IPS-15b (cell line): ENCODE measurements around the gene FAM193A.
"Not testable (repeated sequence)": the region's sequence is repeated elsewhere in the genome, so short reads cannot be mapped to it uniquely, and the experiment has no call there.

ENCODE experiments used
- H3K27me3 ChIP-seq: one replicate; pipeline ENCODE4 v1.6.1; 2013; ENCODE audit warnings: low read length; ENCODE audit not compliant: control insufficient read depth, insufficient read depth
- H3K36me3 ChIP-seq: one replicate; pipeline ENCODE4 v1.6.1; 2013; ENCODE audit warnings: low read length; ENCODE audit not compliant: control insufficient read depth, insufficient read depth
- H3K4me1 ChIP-seq: one replicate; pipeline ENCODE4 v1.6.1; 2013; ENCODE audit warnings: mild to moderate bottlenecking, low read length; ENCODE audit not compliant: control insufficient read depth, insufficient read depth
- H3K4me3 ChIP-seq: one replicate; pipeline ENCODE4 v1.5.1; 2013; ENCODE audit warnings: low read depth, low read length
- H3K9ac ChIP-seq: one replicate; pipeline ENCODE4 v1.6.1; 2013; ENCODE audit warnings: low read depth, mild to moderate bottlenecking, low read length
- H3K9me3 ChIP-seq: one replicate; pipeline ENCODE4 v1.6.1; 2013; ENCODE audit warnings: mild to moderate bottlenecking, low read length; ENCODE audit not compliant: control insufficient read depth, insufficient read depth

The FAM193A gene

GRCh38 chr4:2534904-2535375 lies 1.5 kb upstream of the FAM193A start:
- Histone ChIP-seq H3K9me3 (no peaks in the 10 kb centered on the region), H3K9ac (peak overlapping the region; percentile 91), H3K27me3 (no peaks in the 10 kb centered on the region), H3K4me3 (peak overlapping the region; percentile 87), H3K4me1 (peaks cover 4% of the 10 kb centered on the region), H3K36me3 (no peaks in the 10 kb centered on the region)

DNA sequence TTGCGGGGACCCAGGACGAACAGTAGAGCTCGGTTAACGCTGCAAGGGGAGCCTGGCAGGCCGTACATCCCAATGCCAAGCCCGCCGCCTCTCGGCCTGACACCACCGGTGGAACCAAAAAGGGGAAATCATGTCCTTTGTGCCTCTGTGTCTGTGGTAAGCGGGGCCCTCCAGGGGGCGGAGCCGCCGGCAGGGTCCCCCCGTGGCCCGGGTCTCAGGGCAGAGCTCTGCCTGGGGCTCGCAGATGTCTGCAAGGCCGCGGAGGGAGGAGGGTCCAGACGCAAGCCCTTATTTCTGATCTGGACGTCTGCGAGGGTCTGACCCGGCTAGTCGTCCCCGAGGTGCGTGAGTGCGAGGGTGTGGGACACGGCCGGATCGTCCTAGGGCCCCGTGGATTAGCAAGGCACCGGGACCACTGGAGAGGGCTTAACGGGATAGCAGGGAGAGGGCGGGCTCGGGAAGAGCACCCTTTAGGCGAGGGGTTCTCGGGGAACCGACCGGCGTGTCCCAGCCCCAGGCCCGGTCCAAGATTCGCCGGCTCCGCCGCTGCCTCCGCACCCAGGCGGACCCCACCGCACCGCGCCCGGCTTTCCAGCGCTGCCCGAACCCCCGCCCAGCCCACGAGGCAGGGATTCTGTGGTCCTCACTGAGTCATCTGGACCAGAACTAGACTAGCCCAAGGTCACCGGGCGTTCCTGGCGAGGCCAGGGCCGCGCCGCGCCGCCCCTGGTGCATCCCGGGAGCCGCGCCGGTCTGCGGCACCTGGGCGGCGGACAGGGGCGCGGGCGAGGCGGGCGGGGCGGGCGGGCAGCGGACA lies 863 bp upstream of the FAM193A start:
- H3K4me1 ChIP-seq, result peaks cover 4% of the 10 kb centered on the region
- no peaks in the 10 kb centered on the region for H3K9me3 ChIP-seq
- no peaks in the 10 kb centered on the region for H3K27me3 ChIP-seq
- peak overlapping the region; percentile 87 for H3K4me3 ChIP-seq
- no peaks in the 10 kb centered on the region for H3K36me3 ChIP-seq
- H3K9ac ChIP-seq, result peak overlapping the region; percentile 91

DNA sequence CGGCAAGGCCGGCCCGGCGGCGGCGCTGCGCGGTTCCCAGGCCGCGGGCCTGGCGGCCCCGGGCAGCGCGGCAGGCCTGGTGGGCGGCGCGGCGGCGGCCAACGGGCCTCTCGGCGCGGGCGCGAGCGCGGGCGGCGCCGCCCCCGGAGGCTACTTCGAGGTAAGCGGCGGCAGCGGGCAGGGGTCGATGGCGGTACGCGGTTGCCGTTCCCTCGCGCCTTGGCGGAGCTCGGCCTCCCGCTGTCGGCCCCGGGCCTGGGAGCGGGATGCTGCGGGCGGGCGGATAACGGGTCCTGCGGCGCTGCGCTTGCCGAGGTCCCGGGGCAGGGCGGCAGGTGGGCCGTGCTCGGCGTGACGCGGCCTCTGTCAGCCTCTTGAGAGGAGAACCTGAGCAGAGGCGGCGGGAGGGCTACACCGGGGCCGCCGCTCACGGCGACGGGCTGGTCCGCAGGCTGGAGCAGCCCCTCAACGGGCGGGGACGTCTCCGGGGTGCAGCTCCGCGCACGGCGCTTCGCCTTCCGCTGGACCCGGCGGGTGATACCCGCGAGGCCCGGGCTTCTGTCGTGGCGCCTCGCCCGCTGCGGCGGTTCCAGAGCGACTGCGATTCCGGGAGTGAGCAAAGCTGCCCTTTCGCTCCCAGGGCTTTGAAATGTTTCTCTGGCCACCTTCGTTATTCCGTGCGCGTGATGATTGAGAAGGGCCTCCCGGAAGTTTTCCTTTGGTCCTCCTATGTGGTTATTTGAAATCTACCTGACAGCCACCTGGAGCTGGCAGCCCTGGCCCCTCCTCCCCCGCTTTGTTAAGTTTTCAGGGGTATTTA lies 774 bp downstream of the FAM193A start:
- Histone ChIP-seq H3K36me3 (no peaks in the 10 kb centered on the region), H3K9me3 (no peaks in the 10 kb centered on the region), H3K27me3 (no peaks in the 10 kb centered on the region), H3K4me3 (peak overlapping the region; percentile 79), H3K9ac (peak overlapping the region; percentile 54), H3K4me1 (peaks cover 4% of the 10 kb centered on the region)

- H3K27me3 ChIP-seq, H3K9ac ChIP-seq, H3K4me1 ChIP-seq, H3K9me3 ChIP-seq, H3K4me3 ChIP-seq, H3K36me3 ChIP-seq: not testable (repeated sequence)
Observed at GRCh38 chr4:2543580-2544191, 7.2 kb downstream of the FAM193A start.

DNA sequence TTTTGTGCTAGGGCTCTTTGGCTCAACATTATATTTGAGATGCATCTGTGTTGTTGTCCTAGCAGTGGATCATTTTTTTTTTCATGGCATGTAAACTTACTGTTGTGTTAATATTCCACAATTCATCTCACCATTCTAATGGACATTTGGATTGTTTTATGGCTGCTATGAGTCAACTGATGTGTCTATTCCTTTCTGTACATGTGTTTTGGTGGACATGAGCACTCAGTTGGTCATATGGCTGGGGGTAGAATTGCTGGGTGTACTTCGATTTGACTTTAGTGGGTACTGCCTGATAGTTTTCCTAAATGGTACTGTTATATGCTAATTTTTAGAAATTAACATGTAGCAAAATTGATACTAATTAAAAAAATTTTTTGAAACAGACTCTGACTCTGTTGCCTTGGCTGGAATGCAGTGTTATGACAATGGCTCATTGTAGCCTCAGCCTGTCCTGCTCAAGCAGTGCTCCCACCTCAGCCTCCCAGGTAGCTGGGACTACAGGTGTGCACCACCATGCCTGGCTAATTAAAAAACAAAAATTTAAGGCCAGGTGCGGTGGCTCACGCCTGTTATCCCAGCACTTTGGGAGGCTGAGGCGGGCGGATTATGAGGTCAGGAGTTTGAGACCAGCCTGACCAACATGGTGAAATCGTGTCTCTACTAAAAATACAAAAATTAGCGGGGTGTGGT lies 9.0 kb downstream of the FAM193A start:
- H3K27me3 ChIP-seq, result no peaks in the 10 kb centered on the region
- H3K4me1 ChIP-seq, result no peaks in the 10 kb centered on the region
- H3K4me3 ChIP-seq, result no peak overlapping the region
- no peaks in the 10 kb centered on the region for H3K9me3 ChIP-seq
- H3K9ac ChIP-seq, result no peak overlapping the region
- H3K36me3 ChIP-seq, result peaks cover 3% of the 10 kb centered on the region

GRCh38 chr4:2546286-2546823 lies 9.9 kb downstream of the FAM193A start:
- H3K9me3 ChIP-seq, result no peaks in the 10 kb centered on the region
- no peak overlapping the region for H3K4me3 ChIP-seq
- no peak overlapping the region for H3K9ac ChIP-seq
- H3K4me1 ChIP-seq, result no peaks in the 10 kb centered on the region
- peaks cover 3% of the 10 kb centered on the region for H3K36me3 ChIP-seq
- H3K27me3 ChIP-seq, result no peaks in the 10 kb centered on the region

- H3K4me3 ChIP-seq, H3K36me3 ChIP-seq, H3K9ac ChIP-seq, H3K27me3 ChIP-seq, H3K9me3 ChIP-seq, H3K4me1 ChIP-seq: not testable (repeated sequence)
Observed at GRCh38 chr4:2546961-2547691, 10.7 kb downstream of the FAM193A start.

- no peak overlapping the region for H3K9ac ChIP-seq
- no peaks in the 10 kb centered on the region for H3K9me3 ChIP-seq
- H3K4me1 ChIP-seq, result no peaks in the 10 kb centered on the region
- H3K27me3 ChIP-seq, result no peaks in the 10 kb centered on the region
- H3K36me3 ChIP-seq, result no peaks in the 10 kb centered on the region
- no peak overlapping the region for H3K4me3 ChIP-seq
Observed at GRCh38 chr4:2551118-2551517, 14.7 kb downstream of the FAM193A start.

GRCh38 chr4:2552806-2553205 lies 16.4 kb downstream of the FAM193A start:
- Histone ChIP-seq H3K4me3 (no peak overlapping the region), H3K9ac (no peak overlapping the region), H3K4me1 (no peaks in the 10 kb centered on the region), H3K36me3 (no peaks in the 10 kb centered on the region), H3K9me3 (no peaks in the 10 kb centered on the region), H3K27me3 (no peaks in the 10 kb centered on the region)

DNA sequence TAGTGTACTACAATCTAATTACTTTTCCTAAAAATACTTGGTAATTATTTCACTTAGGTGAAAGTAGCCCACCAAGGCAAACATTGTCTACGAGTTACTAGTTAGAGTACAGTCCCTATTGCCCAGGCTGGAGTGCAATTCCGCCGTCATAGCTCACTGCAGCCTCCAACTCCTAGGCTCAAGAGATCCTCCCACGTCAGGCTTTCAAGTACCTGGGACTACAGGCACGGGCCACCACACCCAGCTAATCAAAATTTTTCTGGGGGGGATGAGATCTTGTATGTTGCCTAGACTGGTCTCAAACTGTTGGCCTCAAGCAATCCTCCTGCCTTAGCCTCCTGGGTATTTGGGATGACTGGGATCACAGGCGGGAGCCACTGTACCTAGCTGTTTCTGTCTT lies 21.9 kb downstream of the FAM193A start:
- Histone ChIP-seq H3K4me1 (no peaks in the 10 kb centered on the region), H3K9me3 (no peaks in the 10 kb centered on the region), H3K36me3 (no peaks in the 10 kb centered on the region), H3K4me3 (no peak overlapping the region), H3K9ac (no peak overlapping the region), H3K27me3 (no peaks in the 10 kb centered on the region)

DNA sequence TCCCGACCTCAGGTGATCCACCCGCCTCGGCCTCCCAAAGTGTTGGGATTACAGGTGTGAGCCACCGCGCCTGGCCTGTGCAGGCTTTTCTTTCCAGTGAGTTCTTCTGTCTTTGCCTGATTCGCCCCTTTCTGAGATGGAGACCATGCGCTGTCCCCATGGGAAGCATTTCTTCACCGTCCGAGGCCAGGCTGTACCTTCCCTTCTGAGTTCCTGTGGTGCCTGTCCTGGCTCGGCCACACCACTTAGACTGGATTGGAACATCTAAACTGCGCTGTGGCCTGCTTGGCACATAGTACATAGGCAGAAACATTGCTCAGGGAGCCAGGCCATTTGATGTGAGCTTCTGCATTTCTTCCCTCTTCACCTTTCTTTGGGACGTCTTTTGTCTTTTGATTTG lies 23.7 kb downstream of the FAM193A start:
- Histone ChIP-seq H3K9ac (no peak overlapping the region), H3K27me3 (no peaks in the 10 kb centered on the region), H3K4me3 (no peak overlapping the region), H3K4me1 (no peaks in the 10 kb centered on the region), H3K36me3 (no peaks in the 10 kb centered on the region), H3K9me3 (no peaks in the 10 kb centered on the region)
